Endothelial cell of umbilical vein (primary cell): ENCODE measurements around the gene TTN. TPM values are rescaled to one million over a fixed set of nuclear protein-coding genes. Genes with fewer than 3 reads are reported as not detected.

Experiments
- BruUV-seq: library from RNA; stranded (reverse); fragments of 400-500 nt; replicated peaks from 2 replicates; lab custom pipeline; 2021; lab: Mats Ljungman, UMichigan
- CTCF ChIA-PET: fragments of 300-600, 350-600 bp; sonication (Branson Sonifier 250); formaldehyde crosslinking; loops from one replicate; lab custom pipeline; 2021; ENCODE audit warnings: antibody characterized with exemption, inconsistent platforms; lab: Charles Lee
- POLR2A ChIA-PET: fragments of 300-600, 350-600 bp; sonication (Branson Sonifier 250); formaldehyde crosslinking; loops from one replicate; lab custom pipeline; 2021; ENCODE audit warnings: antibody characterized with exemption, inconsistent platforms; lab: Charles Lee
- DNase-seq: peaks from one replicate; pipeline ENCODE4 v3.0.0-alpha.2; 2011; ENCODE audit warnings: low read depth, low spot score
- FAIRE-seq: peaks from 2 replicates; lab custom pipeline; 2011; peaks lifted over from hg19 to GRCh38; lab: Jason Lieb, UNC
- H2AFZ ChIP-seq: 2 replicates; pipeline ENCODE4 v1.6.0; 2012; ENCODE audit warnings: low read depth, low read length, control low read depth, inconsistent platforms
- H3K27ac ChIP-seq: 2 replicates; pipeline ENCODE4 v1.5.1; 2011; ENCODE audit warnings: low read depth, mild to moderate bottlenecking, control low read depth, low read length, moderate library complexity; ENCODE audit not compliant: insufficient read depth
- H3K27me3 ChIP-seq, 2 experiments: 2 replicates each; pipeline versions ENCODE4 v1.6.0 to v1.6.1; 2011; ENCODE audit warnings: low read length in 2 of 2, mixed read lengths in 1 of 2; ENCODE audit not compliant: control insufficient read depth in 2 of 2, insufficient read depth in 2 of 2
- H3K36me3 ChIP-seq, 2 experiments: 2 replicates in 1 of 2; 3 replicates in 1 of 2; pipeline ENCODE4 v1.5.1; 2011; ENCODE audit warnings: low read length in 2 of 2, mild to moderate bottlenecking in 1 of 2, moderate library complexity in 1 of 2; ENCODE audit not compliant: control insufficient read depth in 2 of 2, insufficient read depth in 2 of 2; ENCODE audit errors: extremely low read depth in 1 of 2
- H3K4me1 ChIP-seq: 3 replicates; pipeline ENCODE4 v1.5.1; 2011; ENCODE audit warnings: mild to moderate bottlenecking, low read length; ENCODE audit not compliant: control insufficient read depth, insufficient read depth; ENCODE audit errors: extremely low read depth
- H3K4me2 ChIP-seq: 2 replicates; pipeline ENCODE4 v1.6.1; 2011; ENCODE audit warnings: low read length, control low read depth, mixed read lengths; ENCODE audit not compliant: insufficient read depth
- H3K4me3 ChIP-seq, 3 experiments: fragments of 200-600 bp in 1 of 3; sonication (generic), shearing (Covaris generic) in 1 of 3; replicated peaks in 1 of 3; 2 replicates each; pipeline ENCODE4 v1.5.1; 2011 to 2016; ENCODE audit warnings: control low read depth in 3 of 3, low read length in 3 of 3, mild to moderate bottlenecking in 2 of 3, inconsistent platforms in 1 of 3, low read depth in 1 of 3, moderate library complexity in 1 of 3; ENCODE audit not compliant: insufficient read depth in 1 of 3
- H3K79me2 ChIP-seq: 2 replicates; pipeline ENCODE4 v1.6.0; 2012; ENCODE audit warnings: low read length, inconsistent platforms; ENCODE audit not compliant: control insufficient read depth, insufficient read depth
- H3K9ac ChIP-seq: replicated peaks from 2 replicates; pipeline ENCODE3; 2011; ENCODE audit warnings: low read length, control low read depth; ENCODE audit not compliant: insufficient read depth; ENCODE audit errors: extremely low read depth
- H3K9me1 ChIP-seq: replicated peaks from 3 replicates; pipeline ENCODE4 v1.6.0; 2011; ENCODE audit warnings: mild to moderate bottlenecking, low read length; ENCODE audit not compliant: control insufficient read depth, insufficient read depth; ENCODE audit errors: extremely low read depth
- H3K9me3 ChIP-seq: replicated peaks from 2 replicates; pipeline ENCODE4 v1.5.1; 2012; ENCODE audit warnings: low read length, inconsistent platforms; ENCODE audit not compliant: control insufficient read depth, insufficient read depth
- H4K20me1 ChIP-seq: replicated peaks from 2 replicates; pipeline ENCODE3; 2011; ENCODE audit warnings: mild to moderate bottlenecking, low read length; ENCODE audit not compliant: control insufficient read depth, insufficient read depth; ENCODE audit errors: extremely low read depth
- EZH2 ChIP-seq: IDR thresholded peaks from 2 replicates; pipeline ENCODE4 v1.6.1; 2012; ENCODE audit warnings: borderline replicate concordance, low read depth, mild to moderate bottlenecking, moderate library complexity, low read length, inconsistent platforms; ENCODE audit not compliant: severe bottlenecking
- FOS ChIP-seq: IDR thresholded peaks from 2 replicates; pipeline ENCODE4 v1.6.1; 2011; ENCODE audit warnings: mild to moderate bottlenecking, low read length, moderate library complexity, borderline replicate concordance; ENCODE audit not compliant: insufficient read depth
- GATA2 ChIP-seq: IDR thresholded peaks from 2 replicates; pipeline ENCODE4 v1.7.0; 2011; ENCODE audit warnings: low read depth, mild to moderate bottlenecking, moderate library complexity, mixed read lengths, low read length; ENCODE audit not compliant: insufficient read length, insufficient read depth
- JUN ChIP-seq: IDR thresholded peaks from 2 replicates; pipeline ENCODE4 v1.6.1; 2011; ENCODE audit warnings: borderline replicate concordance, low read depth; ENCODE audit not compliant: insufficient read length, insufficient read depth
- MYC ChIP-seq: IDR thresholded peaks from one replicate; pipeline ENCODE4 v1.6.1; 2011; ENCODE audit warnings: mild to moderate bottlenecking, low read depth, low read length
- POLR2A ChIP-seq: IDR thresholded peaks from 2 replicates; pipeline ENCODE4 v1.6.1; 2012; ENCODE audit warnings: low read depth, mild to moderate bottlenecking, control low read depth, low read length
- POLR2AphosphoS5 ChIP-seq: IDR thresholded peaks from 2 replicates; pipeline ENCODE4 v1.6.1; 2012; ENCODE audit warnings: low read depth, mild to moderate bottlenecking, control low read depth, low read length, moderate library complexity; ENCODE audit not compliant: insufficient read depth
- dilution Hi-C: fragments of 300-500 bp; cut with MboI; formaldehyde crosslinking; loops from one replicate; pipeline ENCODE4 v1.15.0; 2019; ENCODE audit warnings: low sequenced_read_pairs; ENCODE audit not compliant: extremely low pct_ligation_motif_present
- intact Hi-C: fragments of 100-400 bp; cut with micrococcal nuclease; formaldehyde crosslinking; loops from one replicate; pipeline ENCODE4 v1.10.0; 2022
- polyA plus RNA-seq, 4 experiments: library from polyadenylated mRNA; depleted of rRNA in 3 of 4; stranded (reverse) in 3 of 4; unstranded in 1 of 4; fragments of >200 nt; gene quantifications; 2 replicates each; pipeline versions ENCODE4 v1.2.1 to v1.2.3, GENCODE V29; 2011 to 2012; ENCODE audit warnings: missing spikeins in 1 of 4
- total RNA-seq: library from RNA; stranded (reverse); gene quantifications from 2 replicates; pipeline ENCODE4 v1.2.3, GENCODE V29; 2021
- TF ChIP-seq, protein P1 (sequence below): IDR thresholded peaks from 2 replicates; pipeline ENCODE4 v1.6.1; 2011; ENCODE audit not compliant: insufficient read depth, insufficient read length
- TF ChIP-seq, protein P2 (sequence below), 2 donors: IDR thresholded peaks; 1 replicate in 1 of 2; 2 replicates in 1 of 2; pipeline ENCODE4 v1.5.1; 2011; ENCODE audit warnings: low read length in 2 of 2, mild to moderate bottlenecking in 2 of 2, moderate library complexity in 2 of 2, control low read depth in 1 of 2, inconsistent platforms in 1 of 2, low read depth in 1 of 2; ENCODE audit not compliant: insufficient read depth in 1 of 2; ENCODE audit errors: extremely low read depth in 1 of 2

Gene TTN
- total and polyA plus RNA-seq, 2 donors (not counting 3 experiments of a cell fraction or from before 2014, with no cell fraction given), result 0.11 to 0.49 TPM

DNA sequence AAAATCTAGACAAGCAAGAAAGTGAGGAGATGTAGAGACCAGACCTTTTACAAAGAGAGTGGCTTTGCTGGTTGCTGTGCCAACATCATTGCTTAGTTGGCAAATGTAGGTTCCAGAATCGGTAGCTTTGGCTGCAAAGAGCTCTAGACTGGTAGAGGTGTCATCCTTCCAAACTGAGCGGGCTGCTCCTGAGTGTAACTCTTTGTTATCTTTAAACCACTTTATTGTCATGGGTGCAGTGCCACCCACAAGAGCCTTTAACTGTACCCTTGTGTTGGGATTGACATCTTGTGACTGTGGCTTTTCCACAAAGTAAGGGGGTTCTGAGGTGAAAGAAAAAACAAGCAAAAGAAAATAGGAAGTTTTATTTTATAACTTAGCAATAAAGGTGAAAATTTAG, 77.2 kb downstream of the TTN start:
- Histone ChIP-seq H4K20me1 (no peaks in the 10 kb centered on the region), H3K9me1 (no peaks in the 10 kb centered on the region), H3K79me2 (no peaks in the 10 kb centered on the region), H3K27me3 (no peaks in the 10 kb centered on the region), H3K9ac (no peak overlapping the region), H3K4me2 (no peak overlapping the region), H2AFZ (no peak overlapping the region), H3K4me1 (no peaks in the 10 kb centered on the region), H3K27ac (no peak overlapping the region), H3K4me3 (no peak overlapping the region), H3K36me3 (no peaks in the 10 kb centered on the region), H3K9me3 (no peaks in the 10 kb centered on the region)
- no peak for DNase-seq
- dilution Hi-C loops, result no loop called here
- CTCF ChIA-PET, result no interaction called here
- intact Hi-C loops, result no loop called here
- no peak for TF ChIP-seq GATA2
- TF ChIP-seq JUN, result no peak
- no peak for TF ChIP-seq POLR2AphosphoS5
- no peak for TF ChIP-seq FOS
- TF ChIP-seq, protein P1, sequence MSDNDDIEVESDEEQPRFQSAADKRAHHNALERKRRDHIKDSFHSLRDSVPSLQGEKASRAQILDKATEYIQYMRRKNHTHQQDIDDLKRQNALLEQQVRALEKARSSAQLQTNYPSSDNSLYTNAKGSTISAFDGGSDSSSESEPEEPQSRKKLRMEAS, result no peak
- TF ChIP-seq, protein P2, sequence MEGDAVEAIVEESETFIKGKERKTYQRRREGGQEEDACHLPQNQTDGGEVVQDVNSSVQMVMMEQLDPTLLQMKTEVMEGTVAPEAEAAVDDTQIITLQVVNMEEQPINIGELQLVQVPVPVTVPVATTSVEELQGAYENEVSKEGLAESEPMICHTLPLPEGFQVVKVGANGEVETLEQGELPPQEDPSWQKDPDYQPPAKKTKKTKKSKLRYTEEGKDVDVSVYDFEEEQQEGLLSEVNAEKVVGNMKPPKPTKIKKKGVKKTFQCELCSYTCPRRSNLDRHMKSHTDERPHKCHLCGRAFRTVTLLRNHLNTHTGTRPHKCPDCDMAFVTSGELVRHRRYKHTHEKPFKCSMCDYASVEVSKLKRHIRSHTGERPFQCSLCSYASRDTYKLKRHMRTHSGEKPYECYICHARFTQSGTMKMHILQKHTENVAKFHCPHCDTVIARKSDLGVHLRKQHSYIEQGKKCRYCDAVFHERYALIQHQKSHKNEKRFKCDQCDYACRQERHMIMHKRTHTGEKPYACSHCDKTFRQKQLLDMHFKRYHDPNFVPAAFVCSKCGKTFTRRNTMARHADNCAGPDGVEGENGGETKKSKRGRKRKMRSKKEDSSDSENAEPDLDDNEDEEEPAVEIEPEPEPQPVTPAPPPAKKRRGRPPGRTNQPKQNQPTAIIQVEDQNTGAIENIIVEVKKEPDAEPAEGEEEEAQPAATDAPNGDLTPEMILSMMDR (IDR thresholded peaks at IDR 0.05; ENCODE audit: extremely low read depth in 1 of 2, insufficient read depth in 1 of 2, low read depth in 1 of 2, low read length in 2 of 2), result no peak
- TF ChIP-seq MYC, result no peak
- no peak for TF ChIP-seq EZH2
- no peak for TF ChIP-seq POLR2A
- FAIRE-seq, result no peak
- BruUV-seq, result no TSS peak
- POLR2A ChIA-PET, result no interaction called here
